HG03378 (cell line): ENCODE results near the gene TIAL1.
"Not testable (repeated sequence)": the region's sequence is repeated elsewhere in the genome, so short reads cannot be mapped to it uniquely, and the experiment has no call there.

Experiments
- ATAC-seq: cut with Tn5 transposase; IDR thresholded peaks from one replicate; pipeline ENCODE4 v1.9.1; 2021; ENCODE audit warnings: mild to moderate bottlenecking, moderate library complexity; ENCODE audit not compliant: unreplicated experiment

TIAL1 gene

GRCh38 chr10:119532251-119532650 is 64.5 kb downstream of the TIAL1 start:
- ATAC-seq = not testable (repeated sequence)

GRCh38 chr10:119531067-119531466 is 65.7 kb downstream of the TIAL1 start:
- ATAC-seq = no peak

GRCh38 chr10:119528663-119529237 is 68.0 kb downstream of the TIAL1 start:
- not testable (repeated sequence) for ATAC-seq

GRCh38 chr10:119526621-119527592 is 69.9 kb downstream of the TIAL1 start:
- ATAC-seq = no peak

GRCh38 chr10:119526149-119526548 is 70.6 kb downstream of the TIAL1 start:
- ATAC-seq = no peak

- no peak for ATAC-seq
Observed at GRCh38 chr10:119525116-119525515, 71.6 kb downstream of the TIAL1 start.

- no peak for ATAC-seq
Observed at GRCh38 chr10:119524720-119525070, 72.1 kb downstream of the TIAL1 start.

GRCh38 chr10:119523895-119524719 is 72.7 kb downstream of the TIAL1 start:
- no peak for ATAC-seq
